IPS-NIHi7 (cell line): ENCODE measurements around the gene UBAC2.

Experiments used
- DNase-seq: peaks from one replicate; pipeline ENCODE4 v3.0.0; 2012; ENCODE audit warnings: mixed read lengths; ENCODE audit errors: extremely low spot score

Gene UBAC2

GRCh38 chr13:99200432-99201167 is at the start of gene UBAC2:
Gene UBAC2, plus strand, starts transcription at chr13:99200854. Its CDS starts 55 bp downstream, at chr13:99200909.
- peak; percentile 99 for DNase-seq

DNA sequence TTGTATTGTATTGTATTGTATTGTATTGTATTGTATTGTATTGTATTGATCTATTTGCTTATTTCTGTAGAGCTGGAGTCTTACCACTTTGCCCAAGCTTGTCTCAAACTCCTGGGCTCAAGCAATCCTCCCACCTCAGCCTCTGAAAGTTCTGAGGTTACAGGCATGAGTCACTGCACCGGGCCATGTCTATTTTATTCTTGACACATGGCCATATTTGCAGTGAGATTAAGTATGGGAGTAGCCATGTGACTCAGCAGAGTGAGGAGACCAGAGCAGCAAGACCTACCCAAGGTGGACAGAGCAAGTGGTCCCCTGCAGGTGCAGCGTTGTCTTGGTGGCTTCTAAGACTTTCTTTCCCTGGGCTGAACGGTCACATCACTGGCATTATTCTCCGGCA is 49.1 kb upstream of the UBAC2 start:
- DNase-seq = no peak

- DNase-seq = no peak
Measured at GRCh38 chr13:99153219-99153618, 47.4 kb upstream of the UBAC2 start.

- DNase-seq = no peak
Measured at GRCh38 chr13:99154064-99154463, 46.6 kb upstream of the UBAC2 start.

- DNase-seq = no peak
Measured at GRCh38 chr13:99155821-99156220, 44.8 kb upstream of the UBAC2 start.

GRCh38 chr13:99157046-99157445 is 43.6 kb upstream of the UBAC2 start:
- DNase-seq = no peak

DNA sequence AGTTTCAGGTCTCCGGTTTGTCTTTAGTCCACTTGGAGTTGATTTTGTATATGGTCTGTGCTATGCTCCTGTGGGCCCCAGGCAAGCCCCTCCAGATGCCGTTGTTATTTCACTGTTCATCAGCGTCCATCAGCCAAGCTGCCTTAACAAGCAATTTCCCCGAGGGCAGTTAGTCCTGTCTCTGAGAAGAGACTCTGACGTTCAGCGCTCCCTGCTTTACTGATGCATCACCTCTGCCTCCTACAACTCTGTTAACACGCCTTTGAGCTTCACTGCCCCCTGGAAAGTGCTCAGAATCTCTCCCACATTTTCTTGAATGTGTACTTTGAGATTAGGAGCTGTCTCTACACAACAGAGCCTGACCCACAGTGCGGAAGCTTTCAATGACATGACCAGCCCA is 41.8 kb upstream of the UBAC2 start:
- DNase-seq = no peak

- no peak for DNase-seq
Measured at GRCh38 chr13:99159331-99160061, 41.2 kb upstream of the UBAC2 start.

GRCh38 chr13:99160415-99160814 is 40.2 kb upstream of the UBAC2 start:
- DNase-seq = no peak

- no peak for DNase-seq
Measured at GRCh38 chr13:99161512-99161911, 39.1 kb upstream of the UBAC2 start.

GRCh38 chr13:99162567-99163361 is 37.9 kb upstream of the UBAC2 start:
- no peak for DNase-seq

DNA sequence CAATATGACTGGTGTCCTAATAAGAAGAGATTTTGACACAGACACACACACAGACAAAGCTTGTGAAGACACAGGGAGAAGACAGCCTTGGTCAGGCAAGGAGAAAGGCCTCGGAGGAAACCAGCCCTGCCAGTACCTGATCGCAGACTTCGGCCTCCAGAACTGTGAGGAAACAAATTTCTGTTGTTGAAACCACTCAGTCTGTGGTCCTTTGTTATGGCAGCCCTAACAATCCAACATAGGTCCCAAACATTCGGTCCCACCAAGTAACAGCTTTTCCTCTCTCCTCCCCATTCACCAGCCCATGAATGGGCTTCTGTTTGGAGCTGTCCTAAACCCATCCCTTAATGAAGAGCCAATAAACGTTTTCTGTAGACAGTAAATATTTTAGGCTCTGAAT is 36.4 kb upstream of the UBAC2 start:
- no peak for DNase-seq

GRCh38 chr13:99165753-99166587 is 34.7 kb upstream of the UBAC2 start:
- no peak for DNase-seq

DNA sequence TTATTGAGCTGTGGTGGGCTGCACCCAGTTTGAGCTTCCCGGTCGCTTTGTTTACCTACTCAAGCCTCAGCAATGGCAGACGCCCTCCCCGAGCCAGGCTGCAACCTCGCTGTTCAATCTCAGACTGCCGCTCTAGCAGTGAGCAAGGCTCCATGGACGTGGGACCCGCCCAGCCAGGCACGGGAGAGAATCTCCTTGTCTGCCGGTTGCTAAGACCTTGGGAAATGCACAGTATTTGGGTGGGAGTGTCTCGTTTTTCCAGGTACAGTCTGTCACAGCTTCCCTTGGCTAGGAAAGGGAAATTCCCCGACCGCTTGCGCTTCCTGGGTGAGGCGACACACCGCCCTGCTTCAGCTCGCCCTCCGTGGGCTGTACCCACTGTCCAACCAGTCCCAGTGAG is 27.7 kb upstream of the UBAC2 start:
- no peak for DNase-seq

GRCh38 chr13:99173606-99174005 is 27.0 kb upstream of the UBAC2 start:
- DNase-seq = no peak

DNA sequence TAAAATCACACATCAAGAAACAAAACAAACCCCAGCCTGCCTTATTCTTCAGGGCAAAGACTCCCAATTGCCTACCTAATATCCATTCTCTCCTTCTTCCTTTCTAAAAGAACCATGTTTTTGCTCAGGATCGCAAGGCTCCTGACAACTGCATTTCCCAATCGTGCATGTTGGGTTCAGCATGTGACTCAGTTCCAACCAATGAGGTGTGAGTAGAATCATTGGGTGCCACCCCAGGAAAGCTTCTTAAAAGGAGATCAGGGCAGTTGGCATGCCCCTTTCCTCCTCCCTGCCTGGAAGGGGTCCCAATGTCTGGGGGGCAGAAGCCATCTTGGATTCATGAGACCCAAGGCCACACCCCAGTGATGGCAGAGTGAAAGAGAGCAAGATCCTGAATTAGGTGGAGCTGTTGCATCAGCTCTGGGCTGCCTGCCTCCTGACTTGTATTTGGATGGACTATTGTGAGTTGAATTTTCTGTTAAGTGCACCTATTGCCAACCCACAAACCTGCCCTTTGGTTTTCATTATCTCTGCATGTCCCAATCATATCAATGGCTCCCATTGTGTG is 26.0 kb upstream of the UBAC2 start:
- DNase-seq = no peak

- DNase-seq = peak; percentile 92
Measured at GRCh38 chr13:99176309-99177276, 24.1 kb upstream of the UBAC2 start.

DNA sequence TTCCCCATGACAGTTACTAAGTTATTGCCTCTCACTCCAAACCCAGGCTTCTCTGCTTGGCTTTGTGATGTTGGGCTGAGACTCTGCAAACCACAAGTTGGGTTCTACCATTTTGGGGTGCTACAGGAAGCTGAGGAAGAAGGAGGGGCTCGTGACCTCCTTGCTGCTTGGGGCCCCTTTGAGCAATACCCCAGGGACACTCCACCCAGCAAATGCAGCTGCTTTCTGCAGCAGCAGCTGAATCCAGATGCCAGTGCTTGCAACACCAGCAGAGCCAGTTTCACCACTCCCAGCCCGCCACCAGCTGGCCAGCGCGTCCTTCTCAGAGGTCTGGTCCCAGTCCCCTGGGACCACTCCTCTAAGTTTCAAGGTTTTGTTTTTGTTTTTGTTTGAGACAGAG is 22.0 kb upstream of the UBAC2 start:
- DNase-seq = no peak

GRCh38 chr13:99179460-99179859 is 21.2 kb upstream of the UBAC2 start:
- no peak for DNase-seq

GRCh38 chr13:99182439-99182838 is 18.2 kb upstream of the UBAC2 start:
- no peak for DNase-seq
